Measurements from ENCODE around the gene TTC24. TPM values are rescaled to one million over a fixed set of nuclear protein-coding genes. Genes with fewer than 3 reads are reported as not detected.

Gene TTC24
- total RNA-seq, 1 donor, result not detected

GRCh38 chr1:156632355-156632754 lies 52.8 kb downstream of the TTC24 start:
- no peak overlapping the region for H2AFZ ChIP-seq (ENCODE audit: low read length)
- H4K20me1 ChIP-seq (ENCODE audit: insufficient read depth, low read length), result no peaks in the 10 kb centered on the region
- H3K27me3 ChIP-seq (ENCODE audit: insufficient read depth, low read length), result peaks cover 57% of the 10 kb centered on the region
- TF ChIP-seq CTCF (IDR thresholded peaks at IDR 0.05; ENCODE audit: extremely low read depth, low read depth, low read length), result no peak
- no peak overlapping the region for H3K27ac ChIP-seq (ENCODE audit: low read depth, low read length)
- no peaks in the 10 kb centered on the region for H3K36me3 ChIP-seq (ENCODE audit: insufficient read depth, low read length)
- H3K79me2 ChIP-seq (ENCODE audit: insufficient read depth, low read length), result no peaks in the 10 kb centered on the region
- H3K4me3 ChIP-seq (ENCODE audit: insufficient read depth, low read length), result no peak overlapping the region
- H3K4me1 ChIP-seq (ENCODE audit: insufficient read depth, low read length), result no peaks in the 10 kb centered on the region
- H3K4me2 ChIP-seq (ENCODE audit: insufficient read depth, low read length), result no peak overlapping the region
- DNase-seq (ENCODE audit: insufficient read length, low spot score, missing footprints), result no peak
- no peaks in the 10 kb centered on the region for H3K9me3 ChIP-seq (ENCODE audit: low read depth, low read length)

Other genes with a start within 250 kb of the TTC24 start
- gene CCT3, start 241.4 kb upstream of the TTC24 start, total RNA-seq, result 258 and 276 TPM in 2 replicates
- 0.36 TPM in 1 of 2 replicates, not detected in the other for gene TSACC, start 241.2 kb upstream of the TTC24 start, total RNA-seq
- not detected in 2 replicates for gene RHBG, start 210.5 kb upstream of the TTC24 start, total RNA-seq
- gene MEF2D, start 78.9 kb upstream of the TTC24 start, total RNA-seq, result 12.4 and 14.1 TPM in 2 replicates
- gene IQGAP3, start 7.2 kb upstream of the TTC24 start, total RNA-seq, result 2.9 and 3.5 TPM in 2 replicates
- gene NAXE, start 12.1 kb downstream of the TTC24 start, total RNA-seq, result 54.8 and 63.7 TPM in 2 replicates
- gene GPATCH4, start 21.8 kb downstream of the TTC24 start, total RNA-seq, result 8.0 and 11.2 TPM in 2 replicates
- not detected in 2 replicates for gene HAPLN2, start 39.7 kb downstream of the TTC24 start, total RNA-seq
- gene BCAN, start 62.4 kb downstream of the TTC24 start, total RNA-seq, result not detected in 2 replicates
- gene NES, start 97.7 kb downstream of the TTC24 start, total RNA-seq, result 0.36 and 1.5 TPM in 2 replicates
- 9.1 and 16.6 TPM in 2 replicates for gene CRABP2, start 125.9 kb downstream of the TTC24 start, total RNA-seq
- gene METTL25B, start 148.7 kb downstream of the TTC24 start, total RNA-seq, result 8.3 and 12.7 TPM in 2 replicates
- 16.8 and 21.0 TPM in 2 replicates for gene ISG20L2, start 149.0 kb downstream of the TTC24 start, total RNA-seq
- 16.2 and 17.7 TPM in 2 replicates for gene MRPL24, start 161.4 kb downstream of the TTC24 start, total RNA-seq
- gene HDGF, start 172.0 kb downstream of the TTC24 start, total RNA-seq, result 167 and 177 TPM in 2 replicates
- gene PRCC, start 187.8 kb downstream of the TTC24 start, total RNA-seq, result 18.0 and 22.8 TPM in 2 replicates
- gene SH2D2A, start 237.1 kb downstream of the TTC24 start, total RNA-seq, result 0.29 and 0.36 TPM in 2 replicates

All from osteoblast (primary cell).